IPS-11a (cell line): Measurements from ENCODE around the gene DZIP1L.
A peak's percentile ranks its signal among the peaks of the same experiment; 100 is the strongest.
"Not testable (repeated sequence)": the region's sequence is repeated elsewhere in the genome, so short reads cannot be mapped to it uniquely, and the experiment has no call there.

Experiments
- H3K4me3 ChIP-seq: one replicate; pipeline ENCODE4 v1.5.1; 2013; ENCODE audit warnings: low read depth, low read length, control low read depth

Gene DZIP1L

GRCh38 chr3:138114988-138115971 is at the start of gene DZIP1L:
TSS of gene DZIP1L (minus strand) at chr3:138115608. CDS start at chr3:138103971, 11,637 bp downstream.
- H3K4me3 ChIP-seq: peak within 1 kb of the TSS; percentile 75

- H3K4me3 ChIP-seq: no peak overlapping the region
These were observed 49.7 kb upstream of the DZIP1L start for GRCh38 chr3:138165061-138165460.

GRCh38 chr3:138157743-138158142 is 42.3 kb upstream of the DZIP1L start:
- H3K4me3 ChIP-seq: no peak overlapping the region

GRCh38 chr3:138154534-138154933 is 39.1 kb upstream of the DZIP1L start:
- H3K4me3 ChIP-seq: no peak overlapping the region

GRCh38 chr3:138148503-138148902 is 33.1 kb upstream of the DZIP1L start:
- H3K4me3 ChIP-seq: no peak overlapping the region

GRCh38 chr3:138142181-138142580 is 26.8 kb upstream of the DZIP1L start:
- not testable (repeated sequence) for H3K4me3 ChIP-seq

GRCh38 chr3:138140940-138141339 is 25.5 kb upstream of the DZIP1L start:
- no peak overlapping the region for H3K4me3 ChIP-seq

- no peak overlapping the region for H3K4me3 ChIP-seq
These were observed 24.3 kb upstream of the DZIP1L start for GRCh38 chr3:138139691-138140090.

GRCh38 chr3:138137861-138138260 is 22.5 kb upstream of the DZIP1L start:
- H3K4me3 ChIP-seq: no peak overlapping the region

GRCh38 chr3:138136201-138136600 is 20.8 kb upstream of the DZIP1L start:
- H3K4me3 ChIP-seq: no peak overlapping the region

GRCh38 chr3:138135833-138136194 is 20.4 kb upstream of the DZIP1L start:
- no peak overlapping the region for H3K4me3 ChIP-seq

GRCh38 chr3:138135146-138135832 is 19.9 kb upstream of the DZIP1L start:
- no peak overlapping the region for H3K4me3 ChIP-seq

- H3K4me3 ChIP-seq: no peak within 1 kb of the TSS
These were observed 16.8 kb upstream of the DZIP1L start, which contains the start of gene A4GNT for GRCh38 chr3:138132239-138132638. TSS of gene A4GNT (minus strand) at chr3:138132390. CDS start at chr3:138131256, 1,134 bp downstream.

- H3K4me3 ChIP-seq: no peak overlapping the region
These were observed 12.4 kb upstream of the DZIP1L start for GRCh38 chr3:138127636-138128365.

GRCh38 chr3:138125548-138126221 is 10.3 kb upstream of the DZIP1L start:
- H3K4me3 ChIP-seq: no peak overlapping the region

GRCh38 chr3:138124706-138125355 is 9.4 kb upstream of the DZIP1L start:
- no peak overlapping the region for H3K4me3 ChIP-seq

- H3K4me3 ChIP-seq: no peak overlapping the region
These were observed 8.8 kb upstream of the DZIP1L start for GRCh38 chr3:138124188-138124587.

GRCh38 chr3:138119423-138119766 is 4.0 kb upstream of the DZIP1L start:
- no peak overlapping the region for H3K4me3 ChIP-seq

- H3K4me3 ChIP-seq: no peak overlapping the region
These were observed 3.4 kb upstream of the DZIP1L start for GRCh38 chr3:138118612-138119422.
